BE2C (cell line): ENCODE results near the gene ITM2C.
A peak's percentile ranks its signal among the peaks of the same experiment; 100 is the strongest.

Experiments
- DNase-seq: peaks from one replicate; pipeline ENCODE4 v3.0.0-alpha.2; 2020
- H3K27me3 ChIP-seq: fragments of 250-450 bp; sonication (Bioruptor Pico); 2 replicates; pipeline ENCODE4 v1.5.1; 2020; ENCODE audit warnings: mild to moderate bottlenecking
- H3K36me3 ChIP-seq: fragments of 250-450 bp; sonication (Bioruptor Pico); 2 replicates; pipeline ENCODE4 v1.5.1; 2020; ENCODE audit warnings: mild to moderate bottlenecking
- H3K4me1 ChIP-seq: fragments of 250-450 bp; sonication (Bioruptor Pico); 2 replicates; pipeline ENCODE4 v1.5.1; 2020
- H3K4me3 ChIP-seq: 2 replicates; pipeline ENCODE4 v1.5.1; 2011; ENCODE audit warnings: low read depth, low read length
- H3K9me3 ChIP-seq: fragments of 250-450 bp; sonication (Bioruptor Pico); 2 replicates; pipeline ENCODE4 v1.5.1; 2020
- TF ChIP-seq, protein P1 (sequence below): IDR thresholded peaks from 2 replicates; pipeline ENCODE4 v1.5.1; 2012; ENCODE audit warnings: mild to moderate bottlenecking, low read depth, low read length

The ITM2C gene

DNA sequence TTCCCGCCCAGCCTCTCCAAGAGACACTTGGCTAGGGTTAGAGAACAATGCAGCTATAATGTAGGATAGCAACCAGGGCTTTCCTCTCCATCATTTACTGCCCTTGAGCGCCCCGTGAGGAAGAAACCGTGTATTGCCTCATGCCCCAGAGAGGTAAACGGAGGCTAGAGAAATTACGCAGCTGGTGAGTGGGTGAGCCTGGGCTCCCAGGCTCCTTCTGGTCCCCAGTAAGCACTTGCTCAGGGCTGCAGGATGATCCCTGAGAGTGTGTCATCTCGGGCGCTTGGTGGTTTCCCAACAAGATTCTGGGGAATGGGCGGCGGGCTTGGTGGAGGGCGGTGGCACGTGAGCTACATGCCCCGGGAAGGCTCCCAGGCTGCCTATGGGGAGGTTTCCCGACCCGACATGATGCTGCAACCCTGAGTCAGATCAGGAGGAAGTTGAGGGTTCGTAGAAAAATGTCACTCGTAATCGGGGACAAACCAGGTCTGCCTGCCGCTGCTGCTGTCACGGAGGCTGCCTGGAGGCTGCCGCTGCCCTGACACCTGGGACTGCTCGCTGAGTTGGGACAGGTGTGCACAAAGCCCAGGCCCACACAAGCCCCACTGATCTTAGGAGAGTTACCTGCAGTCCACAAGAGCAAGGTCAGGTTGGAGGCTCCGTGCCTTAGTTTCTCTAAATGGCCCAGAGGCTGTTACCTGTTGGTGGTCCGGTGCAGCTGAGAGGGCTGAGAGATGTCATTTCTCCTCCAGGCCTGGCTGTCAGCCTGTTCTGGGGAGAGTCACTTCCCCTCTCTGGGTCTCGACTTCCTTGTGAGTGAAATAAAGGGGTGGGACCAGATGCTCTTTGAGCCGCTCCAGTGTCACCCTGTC lies 60.0 kb downstream of the ITM2C start, which contains the start of gene GPR55:
Gene GPR55 (minus strand): TSS at position 773 of the 872 bp plus-strand sequence. CDS start 14,280 bp downstream, outside the sequence.
- H3K4me1 ChIP-seq, result no peaks in the 10 kb centered on the region
- no peaks in the 10 kb centered on the region for H3K27me3 ChIP-seq
- H3K4me3 ChIP-seq, result no peak within 1 kb of the TSS
- H3K36me3 ChIP-seq, result no peaks in the 10 kb centered on the region
- no peaks in the 10 kb centered on the region for H3K9me3 ChIP-seq
- no peak for DNase-seq
- TF ChIP-seq, protein P1, sequence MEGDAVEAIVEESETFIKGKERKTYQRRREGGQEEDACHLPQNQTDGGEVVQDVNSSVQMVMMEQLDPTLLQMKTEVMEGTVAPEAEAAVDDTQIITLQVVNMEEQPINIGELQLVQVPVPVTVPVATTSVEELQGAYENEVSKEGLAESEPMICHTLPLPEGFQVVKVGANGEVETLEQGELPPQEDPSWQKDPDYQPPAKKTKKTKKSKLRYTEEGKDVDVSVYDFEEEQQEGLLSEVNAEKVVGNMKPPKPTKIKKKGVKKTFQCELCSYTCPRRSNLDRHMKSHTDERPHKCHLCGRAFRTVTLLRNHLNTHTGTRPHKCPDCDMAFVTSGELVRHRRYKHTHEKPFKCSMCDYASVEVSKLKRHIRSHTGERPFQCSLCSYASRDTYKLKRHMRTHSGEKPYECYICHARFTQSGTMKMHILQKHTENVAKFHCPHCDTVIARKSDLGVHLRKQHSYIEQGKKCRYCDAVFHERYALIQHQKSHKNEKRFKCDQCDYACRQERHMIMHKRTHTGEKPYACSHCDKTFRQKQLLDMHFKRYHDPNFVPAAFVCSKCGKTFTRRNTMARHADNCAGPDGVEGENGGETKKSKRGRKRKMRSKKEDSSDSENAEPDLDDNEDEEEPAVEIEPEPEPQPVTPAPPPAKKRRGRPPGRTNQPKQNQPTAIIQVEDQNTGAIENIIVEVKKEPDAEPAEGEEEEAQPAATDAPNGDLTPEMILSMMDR, result peak; percentile 55

DNA sequence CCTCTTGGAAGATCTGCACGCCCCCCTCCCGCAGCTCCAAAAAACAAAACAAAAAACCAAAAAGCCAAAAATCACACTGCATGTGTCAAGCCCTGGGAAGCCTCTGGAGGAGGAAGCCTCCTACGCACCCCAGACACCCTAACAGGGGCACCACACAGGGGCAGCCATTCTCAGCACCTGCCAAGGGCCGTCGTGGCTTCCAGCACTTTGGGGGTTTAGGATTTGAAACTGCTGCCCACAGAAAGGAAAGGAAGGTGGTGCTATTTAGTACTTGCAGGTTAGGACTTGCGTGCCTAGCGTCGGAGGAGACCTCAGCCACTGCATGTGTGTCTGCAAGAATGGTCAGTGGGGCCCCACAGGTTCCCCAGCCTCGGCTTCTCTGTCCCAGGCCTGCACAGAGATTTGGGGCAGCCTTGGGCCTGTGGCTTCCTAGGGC lies 60.7 kb downstream of the ITM2C start:
- H3K36me3 ChIP-seq, result no peaks in the 10 kb centered on the region
- no peak for DNase-seq
- no peak overlapping the region for H3K4me3 ChIP-seq
- H3K9me3 ChIP-seq, result no peaks in the 10 kb centered on the region
- H3K4me1 ChIP-seq, result no peaks in the 10 kb centered on the region
- TF ChIP-seq, protein P1, result no peak
- no peaks in the 10 kb centered on the region for H3K27me3 ChIP-seq

DNA sequence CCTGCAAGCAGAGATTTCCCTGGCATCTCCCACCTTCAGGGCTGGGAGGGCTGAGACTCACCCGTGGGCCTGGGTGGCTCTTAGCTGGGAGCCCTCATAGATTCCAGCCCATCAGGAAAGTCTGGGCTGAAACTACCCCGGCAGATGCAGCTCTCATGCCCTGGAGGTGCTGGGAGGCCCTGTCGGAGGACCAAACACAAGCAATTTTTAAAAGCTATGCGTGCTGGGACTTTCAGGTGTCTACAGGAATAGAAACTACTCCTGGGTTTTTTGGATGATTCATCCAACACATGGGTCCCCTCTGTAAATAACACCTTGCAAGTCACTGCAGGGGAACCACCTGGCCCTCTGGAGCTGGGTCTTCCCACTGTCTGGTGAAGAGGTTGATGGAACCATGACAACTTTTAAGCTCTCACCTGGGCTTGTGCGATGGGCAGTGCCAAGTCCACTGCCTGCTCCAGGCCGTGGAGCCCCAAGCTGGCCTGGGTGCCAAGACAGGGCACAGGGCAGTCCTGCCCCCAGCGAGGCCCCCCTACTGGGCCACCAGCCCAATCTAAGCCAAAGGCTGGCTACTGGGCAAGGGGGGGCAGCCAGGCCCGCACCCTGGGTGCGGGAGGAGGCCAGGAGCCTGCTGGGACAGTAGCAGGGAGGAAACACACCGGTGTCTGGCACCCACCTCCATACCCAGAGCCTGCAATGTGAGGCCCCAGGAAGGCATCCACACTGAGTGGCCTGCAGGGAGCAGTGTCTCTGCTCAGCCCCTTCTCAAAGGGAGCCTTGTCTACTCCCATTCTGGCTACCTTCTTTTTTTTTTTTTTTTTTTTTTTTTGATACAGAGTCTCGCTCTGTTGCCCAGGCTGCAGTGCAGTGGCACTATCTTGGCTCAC lies 61.4 kb downstream of the ITM2C start:
- H3K4me1 ChIP-seq, result no peaks in the 10 kb centered on the region
- no peak overlapping the region for H3K4me3 ChIP-seq
- TF ChIP-seq, protein P1, result no peak; the same call in 1 of the 2 replicates
- H3K36me3 ChIP-seq, result no peaks in the 10 kb centered on the region
- H3K9me3 ChIP-seq, result no peaks in the 10 kb centered on the region
- no peaks in the 10 kb centered on the region for H3K27me3 ChIP-seq
- DNase-seq, result no peak

DNA sequence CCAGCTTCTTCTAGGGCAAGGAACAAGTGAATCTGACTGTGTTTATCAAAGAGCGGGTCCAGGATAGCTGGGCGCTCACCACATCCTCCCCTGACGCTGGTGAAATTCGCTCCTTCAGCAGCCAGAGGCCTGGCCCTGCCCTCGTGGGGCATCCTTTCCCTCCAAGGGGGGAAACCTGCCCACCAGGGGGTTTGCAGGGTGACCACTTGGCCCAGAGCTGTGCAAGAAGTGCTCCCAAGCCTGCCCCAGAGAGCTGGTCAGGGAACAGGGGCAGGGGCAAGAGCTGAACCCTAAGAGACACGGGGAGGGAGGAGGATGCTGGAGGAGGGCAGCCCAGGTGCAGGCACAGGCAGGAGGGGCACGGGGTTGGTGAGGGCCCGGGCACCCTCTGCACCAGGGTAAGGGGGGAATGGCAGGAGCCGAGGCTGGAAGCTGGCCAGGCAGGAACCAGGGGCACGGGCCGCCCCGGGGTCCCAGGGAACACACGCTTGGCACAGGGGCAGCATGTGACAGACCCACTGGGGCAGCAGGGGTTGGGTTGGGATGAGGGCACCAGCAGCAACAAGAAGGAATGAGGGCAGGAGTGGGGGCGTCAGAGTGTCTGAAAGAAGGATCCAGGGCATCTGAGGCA lies 63.1 kb downstream of the ITM2C start:
- Histone ChIP-seq H3K36me3 (no peaks in the 10 kb centered on the region), H3K4me3 (no peak overlapping the region), H3K27me3 (no peaks in the 10 kb centered on the region), H3K4me1 (no peaks in the 10 kb centered on the region), H3K9me3 (no peaks in the 10 kb centered on the region)
- TF ChIP-seq, protein P1, result no peak
- DNase-seq, result no peak
